NCI-H1105 (cell line): ENCODE data around the gene MRPS16.
"Not testable (repeated sequence)": the region's sequence is repeated elsewhere in the genome, so short reads cannot be mapped to it uniquely, and the experiment has no call there.

Experiments
- DNase-seq: peaks from one replicate; lab custom pipeline; 2025; lab: John Stamatoyannopoulos, UW

MRPS16 gene

DNA sequence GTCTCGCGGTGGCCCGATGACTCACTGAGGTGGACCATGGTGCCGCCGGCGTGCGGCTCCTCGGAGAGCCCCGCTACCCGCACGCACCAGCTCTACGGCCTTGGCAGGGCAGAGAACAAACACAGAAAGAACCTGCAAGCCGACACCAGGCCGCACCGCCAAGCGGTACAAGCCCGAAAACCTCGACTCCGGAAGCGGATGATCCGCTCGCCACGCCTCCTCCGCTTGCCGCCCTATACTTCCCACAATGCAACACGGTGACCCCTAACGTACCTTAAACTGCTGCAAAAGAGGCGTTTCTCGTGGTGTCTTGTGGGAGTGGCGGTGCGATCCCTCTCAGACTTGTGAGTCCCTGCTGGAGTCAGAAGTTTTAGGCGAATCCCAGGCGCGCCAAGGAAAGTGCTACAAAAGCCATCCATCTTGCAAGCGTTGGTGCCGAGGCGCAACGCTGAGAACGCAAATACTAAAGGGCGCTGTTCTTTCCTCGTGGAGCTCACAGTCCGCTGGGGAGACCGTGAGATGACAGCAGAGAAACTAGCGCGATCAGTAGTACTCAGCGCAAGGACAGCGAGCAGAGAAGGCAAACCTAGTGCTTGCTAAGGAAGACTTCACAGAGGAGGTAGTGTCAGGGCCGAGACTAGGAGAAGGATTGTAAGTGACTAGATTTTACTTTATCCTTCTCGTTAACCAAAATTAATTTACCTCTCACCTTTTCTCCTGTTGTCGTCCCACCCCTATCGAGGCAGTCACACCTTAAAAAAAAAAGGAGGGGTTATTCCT lies at the start of gene MRPS16:
MRPS16 (minus strand) TSS at position 200 of the 780 bp plus-strand sequence; CDS start at position 38, 162 bp downstream.
- peak; percentile 87 for DNase-seq

DNA sequence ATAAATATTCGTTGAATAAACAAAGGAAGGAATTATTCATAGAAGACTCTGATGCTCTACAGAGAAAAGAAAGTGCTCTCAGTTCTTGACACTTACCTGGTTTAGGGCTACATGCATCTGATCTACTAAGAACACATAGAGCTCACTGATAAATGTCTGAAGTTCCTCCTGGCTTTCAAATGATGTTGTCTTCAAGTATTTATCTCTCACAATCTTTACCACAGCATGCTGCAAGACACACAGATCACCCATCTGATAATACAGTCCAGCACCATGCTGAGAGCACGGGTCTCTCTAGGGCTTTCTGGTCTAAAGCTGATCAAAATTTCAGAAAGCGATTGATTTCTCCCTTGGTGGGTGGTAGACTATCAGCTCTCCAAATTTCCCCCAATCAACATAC lies 44.5 kb upstream of the MRPS16 start:
- DNase-seq = no peak

DNA sequence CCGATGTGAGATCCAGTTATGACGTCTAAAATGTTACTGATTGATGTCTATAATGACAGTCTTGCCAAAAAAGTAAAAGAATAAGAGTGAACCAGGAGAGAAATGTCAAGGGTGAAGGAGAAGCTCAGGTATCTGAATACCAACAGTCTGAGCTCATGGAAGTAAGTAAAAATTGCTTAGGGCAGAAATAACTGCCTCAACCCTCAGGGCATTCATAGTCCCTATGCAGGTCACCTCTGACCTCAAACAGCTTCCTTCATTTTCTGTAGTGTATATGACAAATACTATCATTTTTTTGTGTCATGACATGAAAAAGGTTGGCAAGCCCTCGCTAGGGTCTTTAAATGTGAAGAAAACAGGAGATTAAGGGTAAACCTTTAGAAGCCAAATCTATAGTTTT lies 41.0 kb upstream of the MRPS16 start:
- DNase-seq = no peak

DNA sequence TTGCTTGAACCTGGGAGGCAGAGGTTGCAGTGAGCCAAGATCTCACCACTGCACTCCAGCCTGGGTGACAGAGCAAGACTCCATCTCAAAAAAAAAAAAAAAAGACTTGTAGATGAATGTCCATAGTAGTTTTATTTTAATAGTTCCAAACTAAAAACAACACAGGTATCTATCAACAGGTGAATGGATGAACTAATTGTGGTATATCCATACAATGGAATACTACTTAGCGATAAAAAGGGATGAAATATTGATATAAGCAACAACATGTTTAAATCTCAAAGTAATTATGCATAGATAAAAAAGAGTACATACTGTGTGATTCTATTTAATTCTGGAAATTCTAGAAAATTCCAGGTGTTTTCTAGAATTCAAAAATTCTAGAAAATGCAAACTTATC lies 37.5 kb upstream of the MRPS16 start:
- no peak for DNase-seq

DNA sequence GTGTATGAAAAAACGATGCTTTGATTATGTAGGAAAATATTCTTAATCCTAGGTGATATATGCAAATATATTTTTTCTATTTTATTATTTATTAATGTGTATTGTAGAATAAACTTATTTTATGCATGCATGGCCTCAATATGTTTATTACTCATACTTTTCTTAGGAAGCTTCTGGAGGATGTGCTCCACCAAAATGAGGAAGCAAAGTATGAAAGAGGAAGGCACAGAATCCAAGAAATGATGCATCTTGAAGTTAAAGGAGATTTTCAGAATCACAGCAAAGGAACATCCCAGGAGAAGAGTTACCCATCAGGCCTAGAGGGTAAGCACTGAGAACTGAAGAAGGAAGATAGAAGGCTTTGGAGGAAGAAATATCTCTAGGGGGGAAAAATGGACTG lies 35.0 kb upstream of the MRPS16 start:
- no peak for DNase-seq

DNA sequence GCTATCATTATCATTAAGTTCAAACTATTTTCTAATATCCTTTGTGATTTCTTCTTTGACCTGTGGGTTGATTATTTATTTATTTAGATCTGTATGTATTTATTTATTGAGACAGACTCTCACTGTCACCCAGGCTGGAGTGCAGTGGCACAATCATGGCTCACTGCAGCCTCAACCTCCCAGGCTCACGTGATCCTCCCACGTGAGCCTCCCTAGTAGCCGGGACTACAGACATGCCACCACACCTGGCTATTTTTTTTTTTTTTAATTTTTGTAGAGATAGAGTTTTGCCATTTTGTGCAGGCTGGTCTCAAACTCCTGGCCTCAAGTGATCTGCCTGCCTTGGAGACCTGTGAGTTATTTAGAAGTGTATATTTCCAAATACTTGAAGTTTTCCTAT lies 28.7 kb upstream of the MRPS16 start:
- DNase-seq = no peak

DNA sequence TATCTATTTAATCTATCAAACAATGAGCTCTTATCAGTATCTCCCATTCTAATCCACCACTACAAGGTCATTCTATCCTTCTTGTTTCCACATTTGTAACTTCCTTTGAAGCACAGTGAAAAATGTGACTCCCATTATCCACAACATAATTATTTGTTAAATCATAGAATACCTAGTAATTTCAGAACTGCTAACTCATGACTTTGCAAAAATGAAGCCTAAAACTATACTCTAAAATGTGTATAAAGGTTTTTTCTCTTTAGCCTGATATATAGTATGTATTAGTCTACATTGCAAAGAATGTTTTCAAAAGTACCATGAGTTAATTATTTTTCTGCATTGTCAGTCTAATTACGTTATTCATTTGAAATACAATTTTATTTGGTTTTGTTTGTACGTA lies 12.0 kb upstream of the MRPS16 start:
- no peak for DNase-seq

DNA sequence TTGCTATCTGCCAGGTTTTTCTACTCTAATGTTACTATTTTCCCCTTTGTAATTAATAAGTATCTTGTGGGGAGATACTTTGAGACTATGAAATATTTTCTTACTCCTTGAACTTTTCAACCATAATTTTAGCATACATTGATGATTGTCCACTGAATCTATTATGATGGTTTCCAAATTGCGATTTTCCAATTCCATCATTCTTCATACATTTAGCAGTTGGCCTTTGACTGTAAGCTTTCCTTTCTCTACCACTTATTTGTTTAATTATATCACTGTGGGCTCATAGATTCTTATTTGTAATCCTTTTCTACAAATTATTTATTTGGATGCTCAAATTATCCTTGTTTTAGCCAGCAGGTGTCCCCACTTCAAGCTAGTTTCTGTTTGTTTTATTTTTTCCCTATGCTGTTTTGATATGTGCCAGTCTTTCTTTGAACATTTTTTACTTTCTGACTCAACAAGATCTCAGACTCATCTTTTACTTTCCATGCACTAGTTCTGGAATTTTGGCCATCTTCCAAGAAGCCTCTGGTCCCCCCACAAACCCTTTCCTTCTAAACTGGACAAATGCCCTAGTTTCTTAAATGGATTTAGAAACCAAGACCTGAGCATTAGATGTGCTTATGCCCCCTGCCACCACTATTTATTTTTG lies 11.4 kb upstream of the MRPS16 start:
- DNase-seq = no peak

DNA sequence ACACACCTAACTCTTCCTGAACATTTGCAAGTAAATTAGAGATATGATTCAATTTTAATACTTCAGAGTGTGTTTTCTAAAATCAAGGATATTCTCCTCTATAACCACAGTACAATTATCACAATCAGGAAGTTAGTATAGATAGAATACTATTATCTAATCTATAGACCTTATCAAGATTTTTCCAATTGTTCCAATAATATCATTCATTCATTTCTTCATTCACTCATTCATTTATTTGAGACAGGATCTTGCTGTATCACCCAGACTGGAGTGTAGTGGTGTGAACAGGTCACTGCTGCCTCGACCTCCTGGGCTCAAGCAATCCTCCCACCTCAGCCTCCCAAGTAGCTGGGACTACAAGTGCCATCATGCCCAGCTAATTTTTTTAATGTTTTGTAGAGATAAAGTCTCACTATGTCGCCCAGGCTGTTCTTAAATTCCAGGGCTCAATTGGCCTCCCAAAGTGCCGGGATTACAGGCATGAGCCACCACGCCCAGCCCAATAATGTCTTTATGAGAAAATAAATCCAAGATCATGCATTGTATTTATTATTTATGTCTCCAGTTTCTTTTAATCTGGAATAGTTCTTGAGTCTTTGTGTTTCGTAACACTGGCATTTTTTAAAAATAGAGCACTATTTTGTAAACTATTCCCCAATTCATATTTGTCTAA lies 10.6 kb upstream of the MRPS16 start:
- no peak for DNase-seq

DNA sequence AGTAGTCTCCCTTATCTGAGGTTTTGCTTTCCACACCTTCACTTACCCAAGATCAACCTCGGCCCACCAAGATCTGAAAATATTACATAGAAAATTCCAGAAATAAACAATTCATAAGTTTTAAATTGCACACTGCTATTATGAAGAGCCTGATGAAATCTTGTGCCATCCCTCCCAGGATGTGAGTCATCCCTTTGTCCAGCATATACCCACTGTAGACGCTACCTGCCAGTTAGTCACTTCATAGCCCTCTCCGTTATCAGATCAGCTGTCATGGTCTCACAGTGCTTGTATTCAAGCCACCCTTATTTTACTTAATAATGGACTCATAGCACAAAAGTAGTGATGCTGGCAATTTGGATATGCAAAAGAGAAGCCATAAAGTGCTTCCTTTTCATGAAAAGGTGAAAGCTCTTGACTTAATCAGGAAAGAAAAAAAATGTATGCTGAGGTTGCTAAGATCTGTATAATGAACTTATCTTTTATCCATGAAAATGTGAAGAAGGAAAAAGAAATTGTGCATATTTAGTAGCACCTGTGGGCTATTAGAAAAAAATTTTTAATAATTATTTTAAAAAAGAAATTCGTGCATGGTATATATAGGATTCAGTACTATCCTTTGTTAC lies 9.8 kb upstream of the MRPS16 start:
- DNase-seq = no peak

DNA sequence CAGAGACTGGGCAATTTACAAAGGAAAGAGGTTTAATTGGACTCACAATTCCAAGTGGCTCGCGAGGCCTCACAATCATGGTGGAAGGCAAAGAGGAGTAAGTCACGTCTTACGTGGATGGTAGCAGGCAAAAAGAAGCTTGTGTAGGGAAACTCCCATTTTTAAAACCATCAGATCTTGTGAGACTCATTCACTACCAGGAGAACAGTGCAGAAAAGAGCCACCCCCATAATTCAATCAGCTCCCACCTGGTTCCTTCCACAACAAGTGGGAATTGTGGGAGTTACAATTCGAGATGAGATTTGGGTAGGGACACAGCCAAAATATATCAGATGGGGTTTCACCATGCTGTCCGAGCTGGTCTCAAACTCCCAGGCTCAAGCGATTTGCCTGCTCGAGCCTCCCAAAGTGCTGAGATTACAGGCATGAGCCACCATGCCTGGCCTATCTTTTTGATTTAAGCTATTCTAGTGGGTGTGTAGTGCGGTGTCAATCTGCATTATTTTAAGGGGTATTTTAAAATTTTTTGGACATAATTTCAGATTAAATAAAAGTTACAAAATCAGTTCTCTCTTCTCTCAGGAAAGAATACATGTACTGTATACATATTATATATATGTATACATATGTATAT lies 9.0 kb upstream of the MRPS16 start:
- no peak for DNase-seq

DNA sequence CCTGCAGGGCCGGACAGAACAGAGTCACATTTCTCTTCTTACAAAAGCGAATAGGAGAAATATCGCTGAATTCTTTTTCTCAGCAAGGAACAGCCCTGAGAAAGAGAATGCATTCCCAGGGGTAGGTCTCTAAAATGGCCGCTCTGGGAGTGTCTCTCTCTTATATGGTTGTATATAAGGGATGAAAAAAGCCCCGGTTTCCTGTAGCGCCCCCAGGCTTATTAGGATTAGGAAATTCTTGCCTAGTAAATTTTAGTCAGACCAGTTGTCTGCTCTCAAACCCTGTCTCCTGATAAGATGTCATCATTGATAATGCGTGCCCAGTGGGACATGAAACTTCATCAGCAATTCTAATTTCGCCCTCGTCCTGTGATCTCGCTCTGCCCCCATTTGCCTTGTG lies 6.2 kb upstream of the MRPS16 start:
- not testable (repeated sequence) for DNase-seq

DNA sequence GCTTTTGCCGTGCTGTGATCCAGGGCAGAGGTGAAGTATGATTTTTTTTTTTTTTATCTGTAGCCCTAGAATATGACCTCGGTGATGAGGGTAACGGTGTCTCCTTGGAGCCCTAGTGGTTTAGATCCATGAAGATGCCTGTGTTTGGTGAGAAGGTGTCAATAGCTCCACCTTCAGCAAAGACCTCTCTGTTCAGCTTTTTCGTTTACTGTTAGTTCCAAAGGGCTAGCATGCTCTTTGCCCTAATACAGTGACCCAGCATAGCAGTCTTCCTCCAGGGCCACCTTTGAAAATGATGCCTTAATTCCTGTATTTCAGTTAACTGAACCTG lies 746 bp upstream of the MRPS16 start:
- DNase-seq = no peak

DNA sequence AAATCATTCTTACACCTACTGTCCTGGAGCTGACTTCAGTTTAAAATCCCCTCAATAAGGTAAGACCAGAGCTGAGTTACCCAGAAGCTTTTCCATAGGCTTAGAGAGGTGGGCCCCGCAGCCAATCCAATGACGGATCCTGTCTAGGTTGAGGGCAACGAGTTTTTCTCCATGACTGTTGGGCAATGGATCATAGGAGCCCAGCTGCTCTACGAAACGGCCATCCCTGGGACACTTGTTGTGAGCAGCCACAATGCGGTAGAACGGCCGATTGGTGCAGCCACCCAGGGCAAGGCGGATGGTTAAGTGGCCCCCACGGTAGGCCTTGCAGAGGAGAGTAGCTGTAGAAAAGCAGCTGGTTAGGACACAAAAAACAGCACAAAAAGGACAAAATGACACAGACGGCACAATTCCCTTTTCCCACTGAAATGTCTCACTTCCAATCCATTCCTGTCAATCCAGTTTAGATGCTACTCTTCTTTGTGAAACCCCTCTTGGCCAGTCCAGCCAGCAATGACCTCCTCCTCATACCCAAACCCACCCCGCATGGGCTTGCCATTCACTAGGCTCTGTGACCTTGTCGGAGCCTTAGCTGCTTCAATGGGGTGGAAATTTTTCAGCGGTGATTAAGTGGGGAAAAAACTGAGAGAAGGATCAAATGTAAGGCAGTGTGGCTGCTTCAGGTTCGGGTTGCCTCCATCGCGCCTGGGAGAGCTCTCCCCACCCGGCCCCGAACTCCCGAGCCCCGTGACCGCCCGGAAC lies 580 bp downstream of the MRPS16 start:
- DNase-seq = no peak

DNA sequence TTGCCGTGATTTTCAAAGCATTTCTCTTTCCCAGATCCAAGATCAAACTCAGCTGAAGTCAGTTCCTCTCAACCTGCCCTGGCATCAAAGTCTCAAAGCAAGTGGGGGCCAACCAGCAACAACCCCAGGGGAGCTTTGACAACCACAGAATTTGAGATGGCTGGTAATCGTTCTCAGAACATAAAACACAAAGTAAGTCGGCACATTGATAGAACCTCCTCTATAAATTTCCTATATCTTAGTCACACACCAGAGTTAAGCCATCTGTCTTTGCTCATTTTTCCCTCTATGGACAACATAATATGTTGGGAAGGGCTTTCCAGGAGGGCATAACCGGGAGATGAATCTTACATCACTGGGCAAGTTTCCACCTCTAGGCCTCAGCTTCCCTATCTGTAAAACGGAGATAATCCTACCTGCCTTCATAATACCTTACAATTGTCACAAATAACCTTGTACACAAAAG lies 4.2 kb downstream of the MRPS16 start:
- no peak for DNase-seq

DNA sequence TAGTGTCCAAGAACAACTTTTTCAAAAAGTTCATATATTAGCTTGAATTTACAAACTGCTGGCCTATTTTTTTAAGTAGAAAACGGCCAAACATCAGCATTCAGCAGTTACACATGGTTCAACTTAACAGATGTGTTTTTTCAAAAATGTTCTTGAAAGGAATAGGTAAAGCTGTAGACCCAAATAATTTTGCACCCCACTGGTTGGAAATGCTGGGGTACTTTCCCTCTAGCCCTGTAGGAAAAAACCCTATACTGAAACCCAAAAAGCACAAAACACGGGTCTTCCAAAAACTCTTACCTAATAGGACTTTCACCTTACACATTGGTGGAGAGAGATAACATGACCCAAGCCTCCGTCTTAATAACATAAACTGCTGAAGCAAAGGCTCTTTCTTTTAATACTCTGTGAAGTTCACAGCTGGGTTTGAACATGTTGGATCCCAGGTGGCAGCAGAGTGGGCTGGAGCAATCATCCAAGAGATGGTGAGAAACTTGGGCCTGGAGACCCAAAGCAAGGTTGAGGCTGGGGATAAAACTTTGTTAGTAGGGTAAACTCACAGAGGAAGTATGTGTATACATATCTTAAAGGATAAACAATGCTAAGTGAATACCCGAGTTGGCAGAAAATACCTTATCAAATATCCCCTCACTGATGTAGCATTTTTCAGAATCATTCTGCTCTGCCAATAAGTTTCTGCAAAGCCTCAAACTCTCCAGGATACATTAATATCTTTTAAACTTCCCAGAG lies 4.8 kb downstream of the MRPS16 start:
- no peak for DNase-seq

DNA sequence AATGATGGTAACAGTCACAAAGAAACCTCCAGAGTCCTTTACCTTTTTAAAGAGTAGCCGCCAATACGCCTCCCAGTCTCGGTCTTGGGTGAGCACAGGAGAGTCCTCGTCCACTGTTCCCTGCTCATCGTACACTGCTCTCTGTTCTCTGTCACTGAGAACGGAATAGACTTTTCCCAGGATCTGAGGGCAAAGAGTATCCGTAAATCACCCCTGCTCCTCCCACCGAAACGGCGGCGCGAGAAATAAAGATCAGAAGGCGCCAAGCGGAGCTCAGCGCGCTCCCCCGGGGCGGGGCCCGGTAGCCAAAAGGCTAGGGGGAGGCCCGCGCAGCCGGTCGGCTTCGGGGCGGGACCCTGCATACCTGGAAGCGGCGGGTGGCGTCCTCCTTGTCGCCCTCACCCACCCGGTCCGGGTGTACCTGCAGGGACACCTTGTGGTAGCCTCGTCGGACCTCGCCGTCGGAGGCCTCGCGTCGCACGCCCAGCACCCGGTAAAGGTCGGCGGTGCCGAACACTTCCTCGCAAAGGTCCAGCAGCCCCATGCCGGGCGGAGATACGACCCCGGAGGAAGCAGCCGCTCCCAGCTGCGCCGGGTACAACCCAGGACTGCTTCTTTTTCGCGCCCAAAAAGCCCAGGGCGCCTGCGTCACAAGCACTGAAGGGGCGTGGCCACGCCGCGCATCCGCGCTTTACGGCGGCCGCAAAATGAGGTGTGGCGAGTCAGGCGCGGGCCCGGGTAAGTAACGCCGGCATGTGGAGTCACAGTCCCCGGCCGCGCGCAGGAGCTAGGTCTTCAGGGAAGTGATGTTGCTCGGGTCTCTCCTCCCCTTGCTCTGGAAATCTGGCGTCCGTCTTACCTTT lies 5.6 kb downstream of the MRPS16 start, which contains the start of gene DNAJC9:
DNAJC9 (minus strand) TSS at position 610 of the 863 bp plus-strand sequence; CDS start at position 544, 66 bp downstream.
- DNase-seq = peak; percentile 84

DNA sequence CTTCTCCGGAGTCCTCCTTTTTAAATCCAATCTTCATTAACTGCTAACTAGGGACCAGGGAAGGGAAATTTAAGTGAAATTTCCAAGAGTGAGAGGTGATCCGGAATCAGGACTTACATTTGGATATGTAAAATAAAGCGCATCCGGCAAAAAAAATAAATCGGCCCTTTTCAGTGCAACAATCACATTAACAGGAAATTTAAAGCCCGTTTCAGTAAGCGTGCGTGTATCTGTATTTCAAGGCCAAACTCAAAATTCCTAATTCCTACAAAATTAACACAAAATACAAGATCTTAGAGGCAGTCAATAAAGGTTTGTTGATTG lies 6.2 kb downstream of the MRPS16 start:
- DNase-seq = no peak

DNA sequence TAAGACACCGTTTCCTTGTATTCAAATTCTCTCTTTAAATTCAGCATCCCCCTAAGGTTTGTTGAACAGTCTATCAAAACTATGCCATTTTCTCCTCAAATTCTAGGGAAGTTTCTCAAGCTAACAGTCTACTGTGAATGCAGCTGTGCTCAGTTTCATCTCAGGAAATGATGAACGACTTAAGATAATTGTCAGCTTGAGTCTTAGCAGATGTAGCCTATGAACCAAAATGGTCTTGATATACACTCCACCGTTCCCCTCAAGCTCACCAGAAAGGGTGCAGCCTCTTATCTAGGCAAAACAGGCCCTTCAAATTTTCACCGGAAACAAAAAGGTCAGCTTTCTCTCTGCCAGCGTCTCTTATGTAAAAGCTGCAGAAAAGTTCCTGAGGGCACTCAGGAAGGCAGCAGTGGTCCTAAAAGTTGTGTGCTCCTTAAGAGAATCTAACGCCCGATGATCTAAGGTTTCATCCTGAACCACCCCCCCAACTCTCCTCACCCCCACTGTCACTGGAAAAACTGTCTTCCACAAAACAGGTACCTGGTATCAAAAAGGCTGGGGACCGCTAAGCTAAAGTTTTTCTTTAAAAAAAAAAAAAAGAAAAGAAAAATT lies 7.5 kb downstream of the MRPS16 start:
- DNase-seq = no peak
